Liver (tissue), 9 donors: Measurements from ENCODE around the gene RAPGEF4. TPM values are rescaled to one million over a fixed set of nuclear protein-coding genes. Genes with fewer than 3 reads are reported as not detected.

Source experiments
- DNase-seq: peaks from one replicate; pipeline ENCODE4 v3.0.0-alpha.2; 2017; ENCODE audit warnings: low spot score
- H3K27ac ChIP-seq, 2 donors: one replicate each; pipeline ENCODE4 v1.7.0; 2013; ENCODE audit warnings: inconsistent platforms in 2 of 2, low read length in 2 of 2, control low read depth in 1 of 2, low read depth in 1 of 2, mild to moderate bottlenecking in 1 of 2
- H3K27me3 ChIP-seq, 4 donors: one replicate each; pipeline versions ENCODE4 v1.6.1 to v1.7.0; 2013; ENCODE audit warnings: low read length in 3 of 4, inconsistent platforms in 1 of 4, mild to moderate bottlenecking in 1 of 4, moderate library complexity in 1 of 4; ENCODE audit not compliant: control insufficient read depth in 4 of 4, insufficient read depth in 4 of 4
- H3K36me3 ChIP-seq, 4 donors: one replicate each; pipeline versions ENCODE4 v1.6.1 to v1.7.0; 2013; ENCODE audit warnings: low read length in 3 of 4, mild to moderate bottlenecking in 3 of 4, low read depth in 1 of 4, moderate library complexity in 1 of 4; ENCODE audit not compliant: control insufficient read depth in 4 of 4, insufficient read depth in 3 of 4
- H3K4me1 ChIP-seq, 4 donors: one replicate each; pipeline versions ENCODE4 v1.6.1 to v1.7.0; 2013; ENCODE audit warnings: low read length in 3 of 4, mild to moderate bottlenecking in 3 of 4, moderate library complexity in 1 of 4; ENCODE audit not compliant: control insufficient read depth in 4 of 4, insufficient read depth in 4 of 4
- H3K4me3 ChIP-seq, 3 donors: one replicate each; pipeline versions ENCODE4 v1.6.1 to v1.7.0; 2013; ENCODE audit warnings: low read length in 3 of 3, control low read depth in 1 of 3, low read depth in 1 of 3, mild to moderate bottlenecking in 1 of 3
- H3K9ac ChIP-seq, 2 donors: one replicate each; pipeline ENCODE4 v1.7.0; 2013; ENCODE audit warnings: low read length in 2 of 2, mild to moderate bottlenecking in 2 of 2, moderate library complexity in 2 of 2, control low read depth in 1 of 2, low read depth in 1 of 2
- H3K9me3 ChIP-seq, 4 donors: one replicate each; pipeline versions ENCODE4 v1.6.1 to v1.7.0; 2013; ENCODE audit warnings: low read length in 3 of 4; ENCODE audit not compliant: control insufficient read depth in 4 of 4
- CTCF ChIP-seq: fragments of 150-350 bp; IDR thresholded peaks from 2 replicates; pipeline ENCODE4 v1.5.1; 2017; ENCODE audit warnings: improper control_type of control experiment, low read depth, low read length; ENCODE audit not compliant: missing input control
- EGR1 ChIP-seq, 2 donors: IDR thresholded peaks; 2 replicates each; pipeline ENCODE4 v1.6.1; 2016 to 2018; ENCODE audit warnings: antibody characterized with exemption in 2 of 2, low read depth in 2 of 2
- FOXA2 ChIP-seq: IDR thresholded peaks from 2 replicates; pipeline ENCODE4 v1.6.1; 2016; ENCODE audit warnings: antibody characterized with exemption
- GABPA ChIP-seq, 2 donors: IDR thresholded peaks in 1 of 2; conservative IDR thresholded peaks in 1 of 2; 2 replicates each; pipeline ENCODE4 v1.6.1; 2016; ENCODE audit warnings: antibody characterized with exemption in 2 of 2, mild to moderate bottlenecking in 1 of 2, moderate library complexity in 1 of 2
- HNF4A ChIP-seq, 2 donors: conservative IDR thresholded peaks; 2 replicates each; pipeline ENCODE4 v1.6.1; 2016; ENCODE audit warnings: antibody characterized with exemption in 2 of 2, mild to moderate bottlenecking in 2 of 2
- HNF4G ChIP-seq: IDR thresholded peaks from 2 replicates; pipeline ENCODE4 v1.6.1; 2016; ENCODE audit warnings: antibody characterized with exemption
- JUND ChIP-seq, 2 donors: IDR thresholded peaks; 2 replicates each; pipeline ENCODE4 v1.6.1; 2016; ENCODE audit warnings: antibody characterized with exemption in 2 of 2
- MAX ChIP-seq: IDR thresholded peaks from 2 replicates; pipeline ENCODE4 v1.6.1; 2016; ENCODE audit warnings: antibody characterized with exemption
- NR2F2 ChIP-seq: IDR thresholded peaks from 2 replicates; pipeline ENCODE4 v1.6.1; 2016; ENCODE audit warnings: antibody characterized with exemption
- REST ChIP-seq: IDR thresholded peaks from 2 replicates; pipeline ENCODE4 v1.6.1; 2016; ENCODE audit warnings: antibody characterized with exemption, mild to moderate bottlenecking
- RXRA ChIP-seq, 2 donors: IDR thresholded peaks; 2 replicates each; pipeline ENCODE4 v1.6.1; 2017 to 2018; ENCODE audit warnings: antibody characterized with exemption in 2 of 2, mild to moderate bottlenecking in 1 of 2
- SP1 ChIP-seq: IDR thresholded peaks from 2 replicates; pipeline ENCODE4 v1.6.1; 2018; ENCODE audit warnings: antibody characterized with exemption, mild to moderate bottlenecking
- TAF1 ChIP-seq: conservative IDR thresholded peaks from 2 replicates; pipeline ENCODE4 v1.6.1; 2016; ENCODE audit warnings: antibody characterized with exemption, mild to moderate bottlenecking
- YY1 ChIP-seq: IDR thresholded peaks from 2 replicates; pipeline ENCODE4 v1.6.1; 2016; ENCODE audit warnings: antibody characterized with exemption, mild to moderate bottlenecking
- WGBS: extraction: QIAGEN DNeasy Blood & Tissue Kit; methylation state at CpG from one replicate; pipeline ENCODE4 v1.1.7; 2013; 5-methylcytosine and 5-hydroxymethylcytosine counted together
- polyA plus RNA-seq, 2 donors: library from polyadenylated mRNA; stranded (reverse) in 1 of 2; unstranded in 1 of 2; fragments of 200-250 nt in 1 of 2; fragments of >200 nt in 1 of 2; fragmentation: Nextera tagmentation in 1 of 2; extraction: Ambion mirVana in 1 of 2; gene quantifications; one replicate each; pipeline versions ENCODE4 v1.2.1 to v1.2.3, GENCODE V29; 2013 to 2015
- total RNA-seq, 2 donors: library from RNA; depleted of rRNA; stranded (reverse); fragments of >200 nt; gene quantifications; one replicate each; pipeline ENCODE4 v1.2.3, GENCODE V29; 2014
- donor health status: healthy.
- donor health status: healthy.
- donor health status: healthy.
- donor health status: healthy.
- donor health status: healthy.

The RAPGEF4 gene
- total and polyA plus RNA-seq, 4 donors = 1.5 to 18.2 (median 8.3) TPM

GRCh38 chr2:172944794-172945509, 209.3 kb downstream of the RAPGEF4 start:
- H3K36me3 ChIP-seq = no peaks in the 10 kb centered on the region
- peaks cover 4 to 17% (median 9%) of the 10 kb centered on the region in 4 donors for H3K4me1 ChIP-seq
- no peak for DNase-seq
- H3K27ac ChIP-seq = peak overlapping the region in 1 of 2 donors; percentile 20
- H3K9me3 ChIP-seq = peaks cover 0 to 7% (median 2%) of the 10 kb centered on the region in 4 donors
- no peak overlapping the region for H3K4me3 ChIP-seq
- TF ChIP-seq CTCF (no peak), YY1 (no peak), RXRA (IDR thresholded peaks at IDR 0.05) (peak in 1 of 2 donors; percentile 17), SP1 (peak; percentile 8), HNF4A (conservative IDR thresholded peaks at IDR 0.05) (peak; percentile 40 to 45), HNF4G (no peak)
- no peak overlapping the region for H3K9ac ChIP-seq
- no peaks in the 10 kb centered on the region for H3K27me3 ChIP-seq
- WGBS = 92% methylated on average over 1 of the region's 1 CpG

- peaks cover 7 to 17% (median 11%) of the 10 kb centered on the region in 4 donors for H3K4me1 ChIP-seq
- no peak for DNase-seq
- no peak overlapping the region for H3K9ac ChIP-seq
- no peaks in the 10 kb centered on the region for H3K36me3 ChIP-seq
- peak overlapping the region in 1 of 2 donors; percentile 20 for H3K27ac ChIP-seq
- TF ChIP-seq REST = no peak
- TF ChIP-seq NR2F2 = no peak
- TF ChIP-seq TAF1 = no peak
- no peak for TF ChIP-seq GABPA (IDR thresholded peaks at IDR 0.05 in 1 of 2, conservative IDR thresholded peaks at IDR 0.05 in 1 of 2)
- no peak for TF ChIP-seq CTCF
- TF ChIP-seq FOXA2 = no peak
- no peak for TF ChIP-seq JUND (IDR thresholded peaks at IDR 0.05)
- no peak for TF ChIP-seq MAX
- no peak for TF ChIP-seq EGR1 (IDR thresholded peaks at IDR 0.05; ENCODE audit: low read depth in 2 of 2)
- no peaks in the 10 kb centered on the region for H3K27me3 ChIP-seq
- peaks cover 0 to 3% (median 1%) of the 10 kb centered on the region in 4 donors for H3K9me3 ChIP-seq
- H3K4me3 ChIP-seq = no peak overlapping the region
- 42% methylated on average over 2 of the region's 2 CpGs for WGBS
Observed at GRCh38 chr2:172945510-172945850, 209.8 kb downstream of the RAPGEF4 start.
